ENCODE measurements around the gene CAD.

CAD gene

GRCh38 chr2:27199241-27199640 lies 17.9 kb upstream of the CAD start:
- DNase-seq, result no peak

DNA sequence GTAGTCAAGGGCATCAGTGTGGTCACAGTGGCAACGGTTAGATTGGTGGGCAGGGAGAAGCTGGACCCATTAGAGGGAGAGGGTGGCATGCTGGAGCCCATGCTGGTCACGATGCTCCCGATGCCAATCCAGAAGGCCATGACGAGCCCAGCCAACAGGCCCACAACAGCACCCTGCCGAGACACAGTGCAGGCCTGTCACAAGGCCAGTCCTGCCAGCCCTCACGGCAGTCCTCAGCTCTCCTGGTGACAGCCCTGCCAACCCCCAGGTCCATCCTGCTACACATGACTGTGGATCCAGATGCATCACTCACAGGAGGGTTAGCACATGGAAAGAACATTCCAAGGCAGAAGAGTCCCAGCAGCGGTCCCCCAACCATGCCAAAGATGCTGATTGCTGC lies 15.5 kb upstream of the CAD start:
- DNase-seq, result no peak

- DNase-seq, result no peak
Observed at GRCh38 chr2:27202854-27203253, 14.3 kb upstream of the CAD start.

GRCh38 chr2:27203741-27204140 lies 13.4 kb upstream of the CAD start:
- no peak for DNase-seq

- no peak for DNase-seq
Observed at GRCh38 chr2:27204566-27204965, 12.6 kb upstream of the CAD start.

- DNase-seq, result no peak
Observed at GRCh38 chr2:27205206-27205605, 12.0 kb upstream of the CAD start.

DNA sequence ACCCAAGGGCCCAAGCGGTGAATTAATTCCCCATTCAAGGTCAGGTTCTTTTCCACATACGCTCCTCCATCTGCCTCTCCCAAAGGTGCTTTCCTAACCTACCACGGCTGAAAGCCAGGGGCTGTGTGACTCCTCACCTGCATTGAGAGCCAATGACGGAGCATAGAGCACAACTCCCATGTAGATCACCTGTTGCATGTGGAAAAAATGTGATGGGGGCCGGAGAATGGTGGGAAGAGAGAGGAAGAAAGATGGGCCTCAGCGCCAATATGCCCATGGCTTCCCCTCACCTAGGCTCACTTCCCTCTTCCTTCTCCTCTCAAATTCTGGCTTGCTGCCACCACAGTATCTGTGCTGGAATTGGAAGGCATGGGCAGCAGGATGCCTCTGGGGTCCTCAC lies 10.8 kb upstream of the CAD start:
- no peak for DNase-seq

DNA sequence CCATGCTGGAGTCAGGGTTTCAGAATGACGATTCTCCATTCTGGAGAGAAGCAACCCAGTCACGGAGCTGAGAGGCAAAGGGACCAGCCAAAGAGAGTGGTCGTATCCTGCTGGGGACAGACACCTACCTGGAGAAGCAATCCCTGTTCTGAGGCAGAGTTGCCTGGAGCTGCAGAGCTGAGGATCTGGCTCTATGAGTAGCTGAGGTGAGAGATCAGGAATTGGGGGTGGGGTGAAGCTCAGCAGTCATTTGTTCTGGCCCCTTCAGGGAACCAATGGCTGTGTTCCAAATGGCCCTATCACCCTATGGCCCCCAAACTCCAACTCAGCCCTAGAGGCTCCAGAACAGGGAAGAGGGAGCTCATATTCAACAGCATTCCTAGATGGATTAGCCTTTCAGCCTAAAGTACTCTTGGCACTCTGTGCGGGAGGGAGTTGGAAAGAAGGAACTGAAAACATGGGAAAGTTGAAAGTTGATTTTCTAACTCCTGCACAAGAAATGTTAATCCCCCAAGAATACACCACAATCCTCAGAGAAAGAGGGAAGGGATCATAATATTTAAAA lies 8.6 kb upstream of the CAD start:
- no peak for DNase-seq

GRCh38 chr2:27209621-27210401 lies 7.4 kb upstream of the CAD start:
- no peak for DNase-seq

DNA sequence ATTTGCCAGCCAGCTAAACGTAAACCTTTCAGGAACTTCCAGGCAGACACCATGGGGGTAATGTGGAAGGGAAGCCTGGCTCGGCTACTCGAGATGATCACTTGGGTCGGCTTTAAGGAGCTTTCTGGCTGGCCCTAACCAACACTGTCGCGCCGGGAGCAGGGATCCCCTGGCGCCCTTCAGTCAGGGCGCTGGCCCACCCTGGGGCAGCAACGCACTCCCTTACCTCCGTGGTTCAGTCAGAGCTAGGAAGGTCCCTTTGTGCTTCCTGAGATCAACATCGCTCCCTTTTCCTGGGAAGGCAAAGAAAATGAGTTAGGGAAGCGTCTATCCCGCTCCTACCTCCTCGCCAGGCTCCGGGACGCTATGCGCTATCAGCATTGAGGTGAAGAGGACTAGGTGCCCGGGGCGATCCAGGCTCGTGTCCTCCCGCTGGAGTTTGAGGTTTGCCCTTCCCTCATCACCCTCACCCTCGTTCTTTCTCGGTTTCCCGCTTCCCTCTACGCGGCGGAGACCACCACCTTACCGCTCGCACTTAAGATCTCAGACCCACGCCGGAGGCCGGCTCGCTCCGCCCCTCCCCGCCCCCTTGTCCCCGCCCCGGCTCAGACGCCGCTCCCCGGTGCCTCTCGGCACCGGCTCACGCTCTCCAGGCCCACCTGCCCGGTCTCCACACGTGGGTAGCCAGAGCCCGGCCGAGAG lies 5.8 kb upstream of the CAD start:
- DNase-seq, result peak in 1 of 2 experiments; percentile 92

- peak; percentile 72 to 86 for DNase-seq
Observed at GRCh38 chr2:27211943-27212625, 5.1 kb upstream of the CAD start, which contains the start of the genes ATRAID and SLC5A6. ATRAID (plus strand) TSS chr2:27212041; CDS start chr2:27212369, 328 bp downstream. SLC5A6 (minus strand) TSS chr2:27212268; CDS start chr2:27207650, 4,618 bp downstream.

DNA sequence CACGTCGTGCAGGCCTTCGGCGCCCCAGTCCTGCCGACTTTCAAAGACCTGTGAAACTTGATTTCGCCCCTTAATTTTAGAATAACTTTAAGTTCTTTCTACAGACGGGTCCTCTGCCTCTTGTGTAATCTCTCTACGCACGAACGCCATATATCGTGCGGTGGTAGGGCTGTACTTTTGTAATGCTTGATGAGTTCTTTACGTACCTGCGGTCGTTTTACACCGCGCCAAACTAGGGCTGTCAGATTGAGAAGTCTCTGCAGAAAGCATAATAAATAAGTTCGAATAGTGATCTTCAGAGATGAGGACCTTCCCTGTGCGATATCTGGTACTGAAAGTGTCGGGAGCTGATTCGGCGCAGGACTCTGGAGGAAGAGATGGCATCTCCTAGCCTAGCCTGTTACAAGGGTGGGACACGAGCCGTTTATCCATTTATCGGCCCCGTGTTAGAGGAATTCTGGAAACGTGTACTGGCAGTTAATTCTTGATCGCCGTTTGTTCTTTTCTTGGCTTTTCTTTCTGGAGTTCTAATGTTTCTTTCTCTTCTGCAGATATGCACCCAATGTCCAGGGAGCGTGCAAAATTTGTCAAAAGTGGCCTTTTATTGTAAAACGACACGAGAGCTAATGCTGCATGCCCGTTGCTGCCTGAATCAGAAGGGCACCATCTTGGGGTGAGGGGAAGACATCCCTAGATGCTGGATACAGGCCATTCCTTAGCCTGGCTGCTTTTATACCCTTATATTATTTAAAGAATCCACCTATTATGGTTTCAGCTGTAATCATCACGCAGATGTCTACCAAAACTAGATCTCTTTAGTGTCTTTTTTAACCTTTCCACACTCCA lies 4.3 kb upstream of the CAD start:
- DNase-seq, result peak in 1 of 2 experiments; percentile 25

- DNase-seq, result no peak
Observed at GRCh38 chr2:27214941-27215340, 2.2 kb upstream of the CAD start.

DNA sequence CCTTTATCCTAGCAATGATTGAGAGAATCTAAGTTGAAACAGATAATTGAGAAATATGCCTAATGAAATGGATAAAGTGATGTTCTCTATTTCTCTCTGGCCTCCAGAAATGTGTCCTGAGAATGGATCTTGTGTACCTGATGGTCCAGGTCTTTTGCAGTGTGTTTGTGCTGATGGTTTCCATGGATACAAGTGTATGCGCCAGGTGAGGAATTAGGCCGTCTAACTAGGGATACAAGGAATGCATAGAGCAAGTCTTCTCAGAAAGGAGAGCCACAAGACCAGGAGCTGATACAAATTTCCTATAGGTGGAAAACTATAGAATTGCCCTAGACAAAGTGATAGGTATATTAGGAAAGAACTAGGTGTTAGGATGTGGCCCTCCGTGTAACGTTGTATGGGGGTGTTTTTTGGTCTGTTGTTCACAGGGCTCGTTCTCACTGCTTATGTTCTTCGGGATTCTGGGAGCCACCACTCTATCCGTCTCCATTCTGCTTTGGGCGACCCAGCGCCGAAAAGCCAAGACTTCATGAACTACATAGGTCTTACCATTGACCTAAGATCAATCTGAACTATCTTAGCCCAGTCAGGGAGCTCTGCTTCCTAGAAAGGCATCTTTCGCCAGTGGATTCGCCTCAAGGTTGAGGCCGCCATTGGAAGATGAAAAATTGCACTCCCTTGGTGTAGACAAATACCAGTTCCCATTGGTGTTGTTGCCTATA lies 592 bp upstream of the CAD start:
- DNase-seq, result no peak

- DNase-seq, result no peak
Observed at GRCh38 chr2:27218614-27219013, 1.4 kb downstream of the CAD start.

GRCh38 chr2:27219091-27219490 lies 1.9 kb downstream of the CAD start:
- no peak for DNase-seq

GRCh38 chr2:27220091-27220490 lies 2.9 kb downstream of the CAD start:
- no peak for DNase-seq

GRCh38 chr2:27221166-27221565 lies 4.0 kb downstream of the CAD start:
- no peak for DNase-seq

DNA sequence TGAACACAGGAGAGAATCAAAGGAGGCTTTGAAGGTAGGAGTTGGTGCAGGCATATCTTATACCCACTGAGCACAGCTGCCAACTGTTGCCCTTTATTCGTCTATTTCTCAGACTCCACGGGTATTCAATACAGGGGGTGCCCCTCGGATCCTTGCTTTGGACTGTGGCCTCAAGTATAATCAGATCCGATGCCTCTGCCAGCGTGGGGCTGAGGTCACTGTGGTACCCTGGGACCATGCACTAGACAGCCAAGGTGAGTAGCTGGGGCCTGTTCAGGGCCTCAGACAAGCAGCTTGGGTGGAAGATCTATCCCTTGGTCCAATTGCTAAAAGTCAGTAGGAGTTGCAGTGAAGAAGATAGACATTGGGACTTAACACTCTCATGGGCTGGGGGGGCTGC lies 5.2 kb downstream of the CAD start:
- DNase-seq, result no peak

- no peak for DNase-seq
Observed at GRCh38 chr2:27223416-27223815, 6.2 kb downstream of the CAD start.

GRCh38 chr2:27225526-27225925 lies 8.4 kb downstream of the CAD start:
- no peak for DNase-seq

GRCh38 chr2:27227501-27227900 lies 10.3 kb downstream of the CAD start:
- DNase-seq, result no peak
